ENCODE results near the gene COA1.
"Not testable (repeated sequence)": the region's sequence is repeated elsewhere in the genome, so short reads cannot be mapped to it uniquely, and the experiment has no call there.

Gene COA1

GRCh38 chr7:43629857-43630256, 99.5 kb downstream of the COA1 start:
- DNase-seq (ENCODE audit: low read depth in 2 of 2): no peak

- no peak for DNase-seq (ENCODE audit: low read depth in 2 of 2)
Observed at GRCh38 chr7:43628431-43628830, 100.9 kb downstream of the COA1 start.

DNA sequence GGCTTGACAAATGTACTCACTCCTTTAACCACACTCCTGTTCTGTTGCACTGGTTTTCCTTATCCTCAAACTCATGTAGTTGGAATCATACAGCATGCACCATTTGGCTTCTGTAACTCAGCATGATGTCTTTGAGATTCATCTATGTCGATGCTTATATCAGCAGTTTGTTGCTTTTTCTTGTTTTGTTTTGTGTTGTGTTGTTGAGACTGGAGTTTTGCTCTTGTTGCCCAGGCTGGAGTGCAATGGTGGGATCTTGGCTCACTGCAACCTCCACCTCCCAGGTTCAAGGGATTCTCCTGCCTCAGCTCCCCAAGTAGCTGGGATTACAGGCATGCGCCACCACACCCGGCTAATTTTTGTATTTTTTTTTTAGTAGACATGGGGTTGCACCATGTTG, 101.5 kb downstream of the COA1 start:
- not testable (repeated sequence) for DNase-seq (ENCODE audit: low read depth in 2 of 2)

GRCh38 chr7:43626695-43627094, 102.6 kb downstream of the COA1 start:
- DNase-seq (ENCODE audit: low read depth in 2 of 2): no peak

DNA sequence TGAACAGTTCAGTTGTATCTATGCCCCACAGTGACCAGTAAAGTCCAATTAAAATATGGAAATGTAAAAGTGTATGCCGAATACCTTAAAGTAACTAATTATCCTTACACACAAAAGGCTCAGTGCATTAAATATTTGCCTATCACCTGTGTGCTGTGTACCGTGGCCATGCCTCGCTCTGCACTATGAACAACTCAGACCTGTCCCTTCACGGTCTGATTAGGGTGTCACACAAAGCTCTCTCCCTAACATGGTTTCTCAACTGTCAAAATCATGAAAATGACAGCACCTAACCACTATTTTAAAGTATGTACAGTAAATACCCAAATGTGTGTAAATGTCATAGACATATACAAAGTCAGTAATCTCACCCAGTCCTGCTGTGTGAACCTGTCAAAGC, 103.3 kb downstream of the COA1 start:
- no peak for DNase-seq (ENCODE audit: low read depth in 2 of 2)

- no peak for DNase-seq (ENCODE audit: low read depth in 2 of 2)
Observed at GRCh38 chr7:43625453-43625852, 103.9 kb downstream of the COA1 start.

GRCh38 chr7:43624156-43624555, 105.2 kb downstream of the COA1 start:
- no peak for DNase-seq (ENCODE audit: low read depth in 2 of 2)

DNA sequence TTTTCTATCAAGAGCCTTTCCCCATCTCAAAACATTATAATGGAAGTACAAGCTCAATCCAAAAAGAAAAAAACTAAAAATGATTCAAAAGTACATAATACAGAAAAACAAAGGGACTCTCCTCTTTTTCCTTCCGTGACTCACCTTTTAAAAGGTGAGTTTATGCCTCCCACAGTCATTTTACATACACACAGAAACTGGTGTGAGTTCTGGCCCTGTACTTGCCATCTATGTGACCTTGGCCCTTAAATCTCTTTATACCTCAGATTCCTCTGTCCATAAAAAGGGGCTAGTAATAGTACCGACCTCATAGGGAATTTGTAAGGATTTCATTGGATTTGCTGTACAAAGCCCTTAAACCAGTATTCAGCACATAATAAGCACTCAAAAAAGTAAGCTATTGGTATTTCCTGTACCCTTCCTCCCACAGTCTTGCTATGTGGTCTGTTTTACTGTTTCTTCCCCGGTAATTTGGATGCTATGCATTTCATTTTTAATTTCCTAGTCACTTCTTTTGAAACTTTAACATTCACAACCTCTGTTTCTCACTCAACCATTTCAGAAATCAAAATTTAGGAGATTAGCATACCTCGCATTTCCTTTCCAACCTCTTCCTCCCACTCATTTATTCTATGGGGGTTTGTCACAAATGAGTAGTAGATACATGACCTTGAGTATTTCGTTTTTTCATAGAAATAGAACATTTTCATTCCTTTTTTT, 107.4 kb downstream of the COA1 start:
- no peak for DNase-seq (ENCODE audit: low read depth in 2 of 2)

- no peak for DNase-seq (ENCODE audit: low read depth in 2 of 2)
Observed at GRCh38 chr7:43619213-43620012, 109.9 kb downstream of the COA1 start.

- DNase-seq (ENCODE audit: low read depth in 2 of 2): no peak
Observed at GRCh38 chr7:43618073-43618472, 111.2 kb downstream of the COA1 start.

- no peak for DNase-seq (ENCODE audit: low read depth in 2 of 2)
Observed at GRCh38 chr7:43616977-43617376, 112.3 kb downstream of the COA1 start.

DNA sequence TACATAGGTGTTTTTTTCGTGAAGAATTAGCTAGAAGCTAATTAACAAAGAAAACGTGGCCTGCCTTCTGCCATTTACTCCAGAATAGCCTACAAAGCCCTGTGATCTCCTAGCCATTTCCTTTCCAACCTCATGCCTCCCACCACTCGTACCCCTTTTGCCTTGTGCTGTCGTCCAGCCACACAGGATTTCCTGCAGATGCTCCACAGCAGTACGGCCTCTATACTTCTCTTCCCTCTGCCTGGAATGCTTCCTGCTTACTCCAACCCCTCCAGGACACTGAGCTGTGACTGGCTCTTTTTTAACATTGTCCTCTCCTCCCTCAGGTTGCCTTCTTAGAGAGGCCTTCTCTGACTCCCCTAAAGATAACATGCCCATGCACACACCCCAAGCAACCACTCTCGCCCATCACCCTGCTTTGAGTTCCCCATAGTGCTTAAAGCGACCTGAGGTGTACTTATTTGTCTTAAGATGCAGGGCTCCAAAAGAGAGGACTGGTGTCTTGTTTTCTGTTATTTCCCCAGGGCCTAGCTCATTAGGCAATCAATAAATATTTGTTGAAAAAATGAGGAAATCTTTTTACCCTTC, 113.7 kb downstream of the COA1 start:
- no peak for DNase-seq (ENCODE audit: low read depth in 2 of 2)

DNA sequence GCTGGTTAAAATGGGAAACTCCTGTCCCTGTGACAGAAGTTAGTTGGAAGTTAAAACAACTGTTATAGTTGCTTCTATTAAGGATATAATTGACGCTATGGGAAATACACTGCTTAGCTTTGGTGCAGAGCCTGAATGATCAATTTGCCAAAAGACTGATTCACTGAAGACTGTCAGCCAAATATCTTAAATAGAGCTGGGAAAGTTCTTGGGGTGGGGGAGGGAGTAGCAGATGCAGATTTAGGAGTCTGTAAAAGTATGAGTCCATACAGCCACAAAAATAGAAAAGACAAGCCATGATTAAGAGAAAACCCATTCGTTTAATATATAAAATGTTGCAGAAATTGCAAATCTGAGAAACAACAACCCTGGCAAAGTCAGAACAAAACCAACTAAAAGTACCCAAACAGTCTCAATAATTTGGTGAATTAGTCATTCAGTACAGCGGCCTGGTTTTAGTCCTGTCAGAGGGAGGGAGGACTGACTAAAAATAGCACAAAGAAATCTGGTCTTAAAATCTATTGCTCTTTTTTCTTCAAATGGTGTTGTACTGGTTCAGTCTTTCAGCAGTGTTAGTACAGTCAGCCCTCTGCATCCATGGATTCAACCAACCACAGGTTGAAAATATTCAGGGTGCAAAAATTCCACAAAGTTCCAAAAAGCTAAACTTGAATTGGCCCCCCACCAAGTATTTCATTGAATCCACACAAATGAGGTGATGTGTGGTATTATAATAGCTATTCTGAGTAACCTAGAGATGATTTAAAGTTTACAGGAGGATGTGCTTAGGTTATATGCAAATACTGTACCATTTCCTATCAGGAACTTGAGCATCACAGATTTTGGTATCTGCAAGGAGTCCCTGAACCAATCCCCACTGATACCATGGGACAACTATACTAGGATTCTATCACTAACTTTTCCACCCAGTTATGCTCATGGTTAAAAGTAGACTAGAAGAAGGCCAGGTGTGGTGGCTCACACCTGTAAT, 116.4 kb downstream of the COA1 start:
- no peak for DNase-seq (ENCODE audit: low read depth in 2 of 2)

DNA sequence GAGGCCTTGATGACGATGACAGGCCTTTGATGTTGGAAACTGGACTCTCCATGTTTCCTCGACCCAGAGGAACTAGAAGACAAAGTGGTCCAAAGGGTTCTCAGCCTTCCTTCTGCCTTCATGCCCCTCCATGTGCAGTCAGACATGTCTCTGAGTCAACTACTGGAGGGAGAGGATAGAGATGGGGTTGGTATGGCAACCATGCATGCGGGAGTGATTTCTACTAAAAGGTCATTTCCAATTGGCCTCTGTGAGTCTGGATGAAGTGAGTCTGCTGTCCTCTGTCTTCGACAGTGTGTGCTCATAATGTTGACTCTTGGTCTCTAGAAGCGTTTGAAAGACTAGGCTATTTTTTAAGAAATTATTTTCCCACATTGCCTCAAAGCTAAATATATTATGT, 117.2 kb downstream of the COA1 start:
- no peak for DNase-seq (ENCODE audit: low read depth in 2 of 2)

GRCh38 chr7:43609097-43609496, 120.2 kb downstream of the COA1 start:
- no peak for DNase-seq (ENCODE audit: low read depth in 2 of 2)

- no peak for DNase-seq (ENCODE audit: low read depth in 2 of 2)
Observed at GRCh38 chr7:43604251-43604650, 125.1 kb downstream of the COA1 start.

GRCh38 chr7:43602256-43602655, 127.1 kb downstream of the COA1 start:
- DNase-seq (ENCODE audit: low read depth in 2 of 2): no peak

DNA sequence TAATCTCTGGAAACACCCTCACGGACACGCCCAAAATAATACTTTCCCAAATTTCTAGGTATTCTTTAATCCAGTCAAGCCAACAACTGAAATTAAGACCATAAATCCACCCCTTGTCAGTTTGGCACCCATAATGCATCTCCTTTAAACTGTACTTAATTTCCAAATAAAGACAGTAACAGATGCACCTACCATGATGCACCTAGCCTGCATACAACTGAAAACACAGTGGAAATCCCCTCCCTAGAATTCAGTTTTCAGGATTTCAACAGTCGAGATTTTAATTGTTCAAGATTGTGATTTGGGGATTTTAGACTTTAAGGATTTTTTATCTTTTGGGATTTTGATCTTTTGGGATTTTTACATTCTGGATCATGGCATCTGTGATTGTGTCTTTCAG, 129.3 kb downstream of the COA1 start:
- no peak for DNase-seq (ENCODE audit: low read depth in 2 of 2)

GRCh38 chr7:43596426-43596825, 132.9 kb downstream of the COA1 start:
- DNase-seq (ENCODE audit: low read depth in 2 of 2): not testable (repeated sequence)

DNA sequence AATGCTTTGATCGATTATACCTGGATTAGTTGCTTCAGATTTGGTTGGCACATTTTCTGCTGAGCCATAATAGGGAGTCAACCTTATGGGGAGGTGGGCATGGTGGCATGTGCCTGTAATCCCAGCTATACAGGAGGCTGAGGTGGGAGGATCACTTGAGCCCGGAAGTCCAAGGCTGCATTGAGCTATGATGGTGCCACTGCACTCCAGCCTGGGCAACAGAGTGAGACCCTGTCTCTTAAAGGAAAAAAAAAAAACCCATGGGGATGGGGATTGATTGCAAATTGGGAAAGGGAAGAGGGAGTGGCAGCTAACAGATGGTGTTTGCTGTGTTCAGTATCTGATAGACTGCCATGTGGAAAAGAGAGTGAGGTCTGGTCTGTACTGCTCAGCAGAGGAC, 135.3 kb downstream of the COA1 start:
- DNase-seq (ENCODE audit: low read depth in 2 of 2): no peak

DNA sequence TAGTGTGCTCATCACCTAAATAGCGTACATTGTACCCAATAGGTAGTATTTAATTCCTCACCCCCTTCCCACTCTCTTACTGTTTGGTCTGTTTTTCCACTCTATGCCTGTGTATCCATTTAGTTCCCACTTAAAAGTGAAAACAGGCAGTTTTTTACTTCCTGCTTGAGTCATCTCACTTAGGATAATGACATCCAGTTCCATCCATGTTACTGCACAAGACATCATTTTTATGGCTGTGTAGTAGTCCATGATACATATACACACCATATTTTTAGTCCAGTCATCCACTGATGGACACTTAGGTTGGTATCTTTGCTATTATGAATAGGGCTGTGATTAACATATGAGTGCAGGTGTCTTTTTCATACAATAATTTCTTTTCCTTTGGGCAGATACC, 136.3 kb downstream of the COA1 start:
- DNase-seq (ENCODE audit: low read depth in 2 of 2): no peak

GRCh38 chr7:43592326-43592725, 137.0 kb downstream of the COA1 start:
- DNase-seq (ENCODE audit: low read depth in 2 of 2): no peak
